ENCODE measurements around the gene LILRB3.
"Not testable (repeated sequence)": the region's sequence is repeated elsewhere in the genome, so short reads cannot be mapped to it uniquely, and the experiment has no call there.

- TF ChIP-seq CTCF, POLR2A (IDR thresholded peaks at IDR 0.05): not testable (repeated sequence)
These were observed 48.8 kb upstream of the LILRB3 start for GRCh38 chr19:54271587-54271986.

Data from adrenal gland (tissue), 5 donors.